GM18873 (cell line): Measurements from ENCODE around the gene MPC2.
"Not testable (repeated sequence)": the region's sequence is repeated elsewhere in the genome, so short reads cannot be mapped to it uniquely, and the experiment has no call there.

ENCODE experiments used
- ATAC-seq: cut with Tn5 transposase; IDR thresholded peaks from one replicate; pipeline ENCODE4 v1.9.1; 2021; ENCODE audit warnings: mild to moderate bottlenecking, moderate library complexity, moderate number of reproducible peaks; ENCODE audit not compliant: unreplicated experiment, low FRiP score

MPC2 gene

GRCh38 chr1:167935216-167936067 lies 1.4 kb downstream of the MPC2 start:
- peak; percentile 6 for ATAC-seq

GRCh38 chr1:167934426-167935215 lies 2.3 kb downstream of the MPC2 start:
- ATAC-seq, result no peak

- ATAC-seq, result no peak
These were observed 3.1 kb downstream of the MPC2 start for GRCh38 chr1:167933788-167934187.

GRCh38 chr1:167929725-167930124 lies 7.1 kb downstream of the MPC2 start:
- ATAC-seq, result no peak

GRCh38 chr1:167928919-167929318 lies 8.0 kb downstream of the MPC2 start:
- ATAC-seq, result not testable (repeated sequence)

GRCh38 chr1:167928457-167928852 lies 8.4 kb downstream of the MPC2 start:
- ATAC-seq, result no peak

- ATAC-seq, result no peak
These were observed 9.7 kb downstream of the MPC2 start for GRCh38 chr1:167927046-167927754.

- ATAC-seq, result no peak
These were observed 10.3 kb downstream of the MPC2 start for GRCh38 chr1:167926486-167926997.

- ATAC-seq, result no peak
These were observed 12.2 kb downstream of the MPC2 start for GRCh38 chr1:167924543-167925231.

GRCh38 chr1:167924102-167924501 lies 12.8 kb downstream of the MPC2 start:
- no peak for ATAC-seq

GRCh38 chr1:167923324-167924056 lies 13.4 kb downstream of the MPC2 start:
- ATAC-seq, result no peak

GRCh38 chr1:167922611-167923074 lies 14.2 kb downstream of the MPC2 start:
- no peak for ATAC-seq

GRCh38 chr1:167922023-167922422 lies 14.8 kb downstream of the MPC2 start:
- no peak for ATAC-seq

GRCh38 chr1:167916766-167917511 lies 19.9 kb downstream of the MPC2 start:
- no peak for ATAC-seq

GRCh38 chr1:167915569-167915968 lies 21.3 kb downstream of the MPC2 start:
- no peak for ATAC-seq

GRCh38 chr1:167913895-167914496 lies 22.9 kb downstream of the MPC2 start, which contains the start of gene ADCY10:
TSS of gene ADCY10 (minus strand) at chr1:167914134. CDS start at chr1:167905140, 8,994 bp downstream.
- ATAC-seq, result no peak

- ATAC-seq, result no peak
These were observed 24.6 kb downstream of the MPC2 start for GRCh38 chr1:167912294-167912693.

- ATAC-seq, result no peak
These were observed 25.5 kb downstream of the MPC2 start for GRCh38 chr1:167911413-167911812.
